HG03064 (cell line): ENCODE results near the gene CNST.
"Not testable (repeated sequence)": the region's sequence is repeated elsewhere in the genome, so short reads cannot be mapped to it uniquely, and the experiment has no call there.

Experiments
- ATAC-seq: cut with Tn5 transposase; IDR thresholded peaks from one replicate; pipeline ENCODE4 v1.9.1; 2021; ENCODE audit warnings: low read depth; ENCODE audit not compliant: unreplicated experiment

The CNST gene

GRCh38 chr1:246669659-246670058 is 103.4 kb downstream of the CNST start:
- ATAC-seq = no peak

GRCh38 chr1:246674049-246674448 is 107.8 kb downstream of the CNST start:
- no peak for ATAC-seq

GRCh38 chr1:246677842-246678241 is 111.6 kb downstream of the CNST start:
- no peak for ATAC-seq

GRCh38 chr1:246678816-246679793 is 112.8 kb downstream of the CNST start:
- ATAC-seq = no peak

GRCh38 chr1:246679794-246680177 is 113.5 kb downstream of the CNST start:
- ATAC-seq = no peak

GRCh38 chr1:246680190-246680589 is 113.9 kb downstream of the CNST start:
- ATAC-seq = no peak

GRCh38 chr1:246680696-246681130 is 114.5 kb downstream of the CNST start:
- no peak for ATAC-seq

- no peak for ATAC-seq
These were observed 115.9 kb downstream of the CNST start for GRCh38 chr1:246681900-246682895.

- no peak for ATAC-seq
These were observed 117.3 kb downstream of the CNST start for GRCh38 chr1:246683521-246683920.

GRCh38 chr1:246687002-246687401 is 120.7 kb downstream of the CNST start:
- ATAC-seq = no peak

- peak; percentile 98 for ATAC-seq
These were observed 123.3 kb downstream of the CNST start for GRCh38 chr1:246689409-246690008.

- no peak for ATAC-seq
These were observed 123.8 kb downstream of the CNST start for GRCh38 chr1:246690100-246690499.

- no peak for ATAC-seq
These were observed 125.6 kb downstream of the CNST start for GRCh38 chr1:246691622-246692495.

- not testable (repeated sequence) for ATAC-seq
These were observed 128.1 kb downstream of the CNST start for GRCh38 chr1:246694213-246694895.

- ATAC-seq = no peak
These were observed 128.9 kb downstream of the CNST start for GRCh38 chr1:246695136-246695535.

GRCh38 chr1:246695666-246696065 is 129.4 kb downstream of the CNST start:
- no peak for ATAC-seq

GRCh38 chr1:246698466-246699094 is 132.3 kb downstream of the CNST start:
- no peak for ATAC-seq

- peak; percentile 95 for ATAC-seq
These were observed 133.0 kb downstream of the CNST start for GRCh38 chr1:246699095-246699735.
